Upper lobe of left lung (tissue), 4 donors: ENCODE data around the gene TRIP6.

Source experiments
- EP300 ChIP-seq, 4 donors: sonication (generic); formaldehyde crosslinking; IDR thresholded peaks; one replicate each; pipeline ENCODE4 v1.5.1; 2017; ENCODE audit warnings: antibody characterized with exemption in 4 of 4, control low read depth in 2 of 4
- POLR2A ChIP-seq, 4 donors: fragments of 450-650 bp; IDR thresholded peaks; one replicate each; pipeline ENCODE4 v1.5.1; 2016 to 2017; ENCODE audit warnings: antibody characterized with exemption in 4 of 4, mild to moderate bottlenecking in 2 of 4
- POLR2AphosphoS5 ChIP-seq, 2 donors: sonication (generic); formaldehyde crosslinking; IDR thresholded peaks; one replicate each; pipeline ENCODE4 v1.5.1; 2017; ENCODE audit warnings: antibody characterized with exemption in 2 of 2
- TF ChIP-seq, protein P1 (sequence below), 6 experiments: fragments of 450-650 bp in 4 of 6; fragments of 200-600 bp in 2 of 6; sonication (generic) in 2 of 6; IDR thresholded peaks; one replicate each; pipeline ENCODE4 v1.5.1; 2016 to 2019; ENCODE audit warnings: antibody characterized with exemption in 6 of 6

DNA sequence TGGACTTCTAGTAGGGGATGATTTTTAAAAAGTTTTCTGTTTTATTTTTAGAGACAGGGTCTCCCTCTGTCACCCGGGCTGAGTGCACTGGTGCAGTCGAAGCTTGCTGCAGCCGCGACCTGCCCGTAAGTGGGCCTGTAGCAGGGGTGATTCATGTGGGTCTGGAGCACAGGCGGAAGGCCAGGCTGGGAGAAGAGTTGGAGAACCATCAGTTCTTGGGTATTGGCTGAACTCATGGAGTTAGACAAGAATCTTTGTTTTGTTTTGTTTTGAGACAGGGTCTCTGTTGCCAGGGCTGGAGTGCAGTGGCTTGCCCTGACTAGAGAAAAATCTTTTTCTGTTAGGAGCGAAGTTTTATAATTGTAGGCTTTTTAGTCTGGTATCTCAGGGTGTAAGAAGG is 13.5 kb downstream of the TRIP6 start:
- TF ChIP-seq, protein P1, sequence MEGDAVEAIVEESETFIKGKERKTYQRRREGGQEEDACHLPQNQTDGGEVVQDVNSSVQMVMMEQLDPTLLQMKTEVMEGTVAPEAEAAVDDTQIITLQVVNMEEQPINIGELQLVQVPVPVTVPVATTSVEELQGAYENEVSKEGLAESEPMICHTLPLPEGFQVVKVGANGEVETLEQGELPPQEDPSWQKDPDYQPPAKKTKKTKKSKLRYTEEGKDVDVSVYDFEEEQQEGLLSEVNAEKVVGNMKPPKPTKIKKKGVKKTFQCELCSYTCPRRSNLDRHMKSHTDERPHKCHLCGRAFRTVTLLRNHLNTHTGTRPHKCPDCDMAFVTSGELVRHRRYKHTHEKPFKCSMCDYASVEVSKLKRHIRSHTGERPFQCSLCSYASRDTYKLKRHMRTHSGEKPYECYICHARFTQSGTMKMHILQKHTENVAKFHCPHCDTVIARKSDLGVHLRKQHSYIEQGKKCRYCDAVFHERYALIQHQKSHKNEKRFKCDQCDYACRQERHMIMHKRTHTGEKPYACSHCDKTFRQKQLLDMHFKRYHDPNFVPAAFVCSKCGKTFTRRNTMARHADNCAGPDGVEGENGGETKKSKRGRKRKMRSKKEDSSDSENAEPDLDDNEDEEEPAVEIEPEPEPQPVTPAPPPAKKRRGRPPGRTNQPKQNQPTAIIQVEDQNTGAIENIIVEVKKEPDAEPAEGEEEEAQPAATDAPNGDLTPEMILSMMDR (IDR thresholded peaks at IDR 0.05), result no peak
- TF ChIP-seq POLR2A (IDR thresholded peaks at IDR 0.05) (no peak), POLR2AphosphoS5 (IDR thresholded peaks at IDR 0.05) (no peak), EP300 (IDR thresholded peaks at IDR 0.05) (no peak)
